Activated T-helper 1 cell treated with Interleukin-2 at 50 U/mL for 16 hours (primary cell): ENCODE data around the gene MYBPH.

Experiments used
- DNase-seq: peaks from one replicate; pipeline ENCODE4 v3.0.0-alpha.2; 2020; ENCODE audit warnings: low read depth

MYBPH gene, protein sequence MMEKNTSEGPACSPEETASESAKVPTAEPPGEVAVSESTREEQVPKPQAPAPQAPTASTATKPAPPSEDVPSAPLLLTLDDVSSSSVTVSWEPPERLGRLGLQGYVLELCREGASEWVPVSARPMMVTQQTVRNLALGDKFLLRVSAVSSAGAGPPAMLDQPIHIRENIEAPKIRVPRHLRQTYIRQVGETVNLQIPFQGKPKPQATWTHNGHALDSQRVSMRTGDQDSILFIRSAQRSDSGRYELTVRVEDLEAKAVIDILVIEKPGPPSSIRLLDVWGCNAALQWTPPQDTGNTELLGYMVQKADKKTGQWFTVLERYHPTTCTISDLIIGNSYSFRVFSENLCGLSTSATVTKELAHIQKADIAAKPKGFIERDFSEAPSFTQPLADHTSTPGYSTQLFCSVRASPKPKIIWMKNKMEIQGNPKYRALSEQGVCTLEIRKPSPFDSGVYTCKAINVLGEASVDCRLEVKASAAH

DNA sequence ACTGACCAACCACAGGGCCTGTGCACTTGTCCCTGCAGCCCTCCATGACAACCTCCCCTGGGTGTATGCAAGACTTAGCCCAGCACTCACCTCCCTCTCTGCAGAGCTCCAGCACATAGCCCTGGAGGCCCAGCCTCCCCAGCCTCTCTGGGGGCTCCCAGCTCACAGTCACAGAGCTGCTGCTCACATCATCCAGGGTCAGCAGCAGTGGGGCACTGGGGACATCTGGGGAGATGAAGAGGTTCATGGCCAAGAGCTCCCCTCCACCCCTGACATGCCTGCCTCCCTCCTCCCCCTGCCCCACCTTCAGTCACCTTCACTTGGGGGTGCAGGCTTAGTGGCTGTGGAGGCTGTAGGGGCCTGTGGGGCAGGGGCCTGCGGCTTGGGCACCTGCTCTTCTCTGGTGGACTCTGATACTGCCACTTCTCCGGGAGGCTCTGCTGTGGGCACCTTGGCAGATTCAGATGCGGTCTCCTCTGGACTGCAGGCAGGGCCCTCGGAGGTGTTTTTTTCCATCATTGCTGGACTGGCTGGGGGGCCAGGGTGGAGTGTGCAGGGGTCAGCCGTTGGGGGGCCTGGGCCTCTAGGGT, at the start of gene MYBPH:
TSS of gene MYBPH (minus strand) at position 590 of the 590 bp plus-strand sequence. CDS start at position 519, 71 bp downstream.
- no peak for DNase-seq

DNA sequence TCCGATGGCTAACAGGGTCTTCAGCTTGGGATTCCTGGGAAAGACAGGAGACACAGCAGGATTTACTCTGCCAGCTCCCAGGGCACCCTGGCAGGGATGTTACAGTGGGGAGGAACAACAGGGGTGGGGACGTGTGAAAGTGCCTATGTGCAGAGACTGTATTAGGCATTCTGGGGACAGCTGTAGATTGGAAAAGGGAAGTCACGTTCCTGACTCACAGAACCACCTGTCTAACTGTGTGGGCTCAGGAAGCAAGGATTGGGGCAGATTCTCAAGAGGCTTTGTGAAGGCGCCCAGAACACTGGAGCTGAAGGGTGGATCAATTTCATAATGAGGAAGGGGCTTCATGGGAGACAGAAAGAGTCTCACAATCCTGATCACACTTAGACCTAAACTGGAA, 49.4 kb upstream of the MYBPH start:
- no peak for DNase-seq

DNA sequence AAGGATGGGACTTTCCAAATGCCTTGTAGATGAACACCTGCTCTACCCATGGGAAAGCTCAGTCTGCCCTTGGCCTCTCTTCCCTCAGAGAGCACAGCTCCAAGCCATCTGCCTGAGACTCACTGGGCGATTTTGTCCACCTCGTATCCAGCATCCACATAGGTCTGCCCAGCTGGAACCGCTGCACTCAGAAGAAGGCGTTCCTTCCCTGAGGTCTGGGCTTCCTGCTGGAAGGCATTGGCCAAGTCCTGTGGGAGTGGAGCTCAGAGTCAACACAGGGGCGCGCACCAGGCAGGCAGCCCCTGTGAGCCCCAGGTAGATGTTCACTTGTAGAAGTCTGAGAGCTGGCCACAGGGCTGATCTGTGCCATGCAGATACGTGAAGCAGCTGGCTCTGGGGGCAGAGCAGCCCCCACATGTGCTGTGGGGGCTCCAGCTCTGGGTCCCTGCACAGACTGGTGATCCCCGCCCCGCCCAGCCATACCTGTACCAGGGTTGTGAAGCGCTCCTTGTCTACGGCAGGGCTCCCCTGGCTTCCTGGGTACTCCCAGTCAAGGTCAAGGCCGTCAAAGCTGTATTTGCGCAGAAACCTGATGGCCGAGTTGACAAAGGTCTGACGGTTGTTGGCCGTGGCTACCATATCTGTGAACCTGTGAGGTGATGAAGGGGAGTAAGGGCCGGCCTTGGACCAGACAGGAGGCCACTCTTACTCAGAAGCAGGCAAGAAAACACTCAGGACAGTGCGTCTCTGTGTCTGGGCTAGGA, 47.6 kb upstream of the MYBPH start:
- no peak for DNase-seq

DNA sequence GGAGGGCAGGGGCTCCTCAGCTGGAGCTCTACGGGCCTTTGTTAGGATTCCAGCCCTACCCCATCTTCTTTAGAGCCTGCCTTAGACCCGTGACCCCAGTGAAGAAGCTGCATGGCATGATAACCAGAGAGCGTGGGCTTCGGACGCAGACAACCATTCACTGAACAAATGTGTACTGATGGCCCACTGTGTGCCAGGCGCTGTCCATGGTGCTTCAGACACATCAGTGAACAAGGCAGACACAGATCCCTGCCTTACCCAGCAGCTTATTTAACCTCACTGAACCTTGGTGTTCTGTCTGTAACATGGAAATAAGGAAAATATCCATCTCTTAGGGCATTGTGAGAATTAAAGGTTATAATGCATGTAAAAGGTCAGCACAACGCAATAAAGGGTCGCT, 44.3 kb upstream of the MYBPH start:
- no peak for DNase-seq

DNA sequence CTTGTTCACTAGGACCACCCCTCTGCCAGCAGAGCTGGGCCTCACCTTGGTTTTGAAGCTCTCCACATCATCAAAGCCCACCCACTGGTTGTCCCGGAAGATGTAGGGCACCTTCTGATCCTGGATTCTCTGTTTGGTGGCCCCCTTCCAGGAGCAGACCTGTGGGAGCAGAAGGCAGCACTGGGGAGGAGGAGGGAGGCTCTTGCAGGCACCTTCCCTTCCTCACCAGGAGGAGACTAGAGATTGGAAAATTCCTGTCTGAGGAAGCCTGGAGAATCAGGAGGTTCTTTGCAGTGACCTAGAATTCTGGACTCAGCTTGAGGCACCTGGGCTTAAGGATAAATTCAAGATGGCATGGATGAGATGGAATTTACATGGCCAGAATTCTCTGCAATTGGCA, 43.5 kb upstream of the MYBPH start:
- DNase-seq, result no peak

DNA sequence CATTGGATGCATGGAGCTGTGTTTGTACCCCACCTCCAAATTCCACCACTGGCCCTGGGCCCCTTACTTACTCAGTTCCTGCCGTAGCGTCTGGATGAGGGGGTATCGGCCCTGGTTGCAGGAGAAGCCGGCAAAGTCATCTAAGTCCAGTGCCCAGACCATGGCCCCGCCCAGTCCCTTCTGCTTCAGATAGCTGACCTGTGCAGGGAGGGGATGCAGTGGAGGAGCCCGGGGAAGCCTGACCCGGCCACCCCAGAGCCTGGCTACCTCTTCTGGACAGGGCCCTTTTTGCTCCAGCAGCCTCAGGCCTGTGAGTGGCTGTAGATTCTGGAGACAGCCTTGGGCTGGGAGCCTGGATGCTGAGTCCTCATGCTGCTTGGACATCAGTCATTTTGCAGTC, 42.0 kb upstream of the MYBPH start:
- DNase-seq, result no peak

DNA sequence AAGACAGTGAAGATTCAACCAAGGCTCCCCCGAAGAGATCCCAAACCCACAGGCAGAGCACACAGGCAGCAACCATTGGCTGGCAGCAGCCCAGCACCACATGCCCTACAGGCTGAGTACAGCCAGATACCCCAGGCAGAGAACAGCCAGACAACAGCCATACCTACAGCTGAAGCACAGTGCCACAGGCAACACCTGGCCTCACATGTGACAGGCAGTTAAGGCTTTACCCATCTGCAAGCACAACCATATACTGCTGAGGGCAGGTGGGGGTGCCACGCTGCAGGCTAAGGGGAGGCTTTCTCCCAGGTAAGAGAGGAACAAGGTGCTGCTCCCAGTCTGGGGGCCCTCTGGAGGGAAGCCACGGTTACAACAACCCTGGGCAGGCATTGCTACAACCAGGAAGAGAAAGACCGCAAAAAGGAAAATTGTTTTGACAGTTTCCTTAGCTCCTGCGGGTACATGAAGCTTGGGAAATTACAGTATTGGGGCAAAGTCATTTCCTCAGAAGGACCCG, 41.6 kb upstream of the MYBPH start:
- no peak for DNase-seq

DNA sequence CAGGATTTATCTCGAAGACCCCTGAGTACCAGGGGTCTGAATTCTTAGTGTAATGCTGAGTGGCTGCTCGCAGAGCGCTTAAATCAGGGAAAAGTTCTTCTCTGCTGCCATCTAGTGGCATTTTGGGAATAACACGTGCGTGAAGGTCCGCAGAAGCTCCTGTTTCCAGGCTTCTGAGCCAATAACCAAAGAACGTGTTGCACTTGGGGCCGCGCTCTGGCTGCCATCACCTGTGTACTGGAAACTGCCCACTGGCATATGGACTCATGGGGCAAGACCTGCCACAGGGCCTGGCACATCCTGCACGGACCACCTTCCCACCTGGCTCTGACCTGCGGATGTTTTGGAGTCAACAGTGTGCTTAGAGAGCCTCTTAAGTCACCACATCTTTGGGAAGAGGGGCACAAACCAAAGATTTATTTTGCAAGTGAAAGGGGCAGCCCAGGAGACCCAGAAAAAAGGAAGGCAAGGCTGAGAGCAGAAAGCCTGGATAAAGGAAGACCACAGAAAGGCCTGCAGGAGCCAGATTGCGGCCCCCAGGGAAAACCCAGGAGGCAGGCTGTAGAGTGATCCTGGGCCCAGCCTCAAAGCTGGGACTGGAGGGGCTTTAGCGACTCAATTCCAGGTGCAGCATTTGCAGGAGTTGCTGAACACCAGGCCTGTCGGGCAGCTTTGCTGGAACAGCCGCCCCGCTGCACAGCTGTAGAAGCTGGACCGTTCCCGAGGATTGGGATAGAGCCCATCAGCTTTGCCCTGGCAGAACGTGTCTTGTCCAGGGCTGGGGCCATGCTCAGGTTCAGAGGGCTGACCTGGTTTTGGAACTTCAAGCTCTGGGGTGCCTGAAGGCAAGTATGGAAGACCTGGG, 40.9 kb upstream of the MYBPH start:
- peak; percentile 17 for DNase-seq

DNA sequence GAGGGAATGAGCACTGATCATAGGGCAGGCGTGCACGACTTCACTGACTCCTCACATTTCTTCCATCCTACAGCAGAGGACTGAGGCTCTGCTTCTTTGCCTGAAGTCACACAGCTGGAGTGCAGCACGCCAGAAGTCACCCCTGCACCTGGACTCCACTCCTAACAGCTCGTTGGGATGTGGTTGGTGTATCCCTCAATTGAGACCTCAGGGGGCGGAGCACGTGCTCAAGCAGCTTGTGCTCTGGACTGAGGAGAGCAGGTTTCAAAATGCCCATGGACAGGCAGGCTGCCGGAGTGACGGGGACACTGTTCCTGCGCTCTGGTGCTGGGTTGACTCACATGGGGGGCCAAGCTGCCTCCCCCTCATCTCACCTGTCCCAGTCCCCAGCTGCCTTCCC, 39.9 kb upstream of the MYBPH start:
- no peak for DNase-seq

DNA sequence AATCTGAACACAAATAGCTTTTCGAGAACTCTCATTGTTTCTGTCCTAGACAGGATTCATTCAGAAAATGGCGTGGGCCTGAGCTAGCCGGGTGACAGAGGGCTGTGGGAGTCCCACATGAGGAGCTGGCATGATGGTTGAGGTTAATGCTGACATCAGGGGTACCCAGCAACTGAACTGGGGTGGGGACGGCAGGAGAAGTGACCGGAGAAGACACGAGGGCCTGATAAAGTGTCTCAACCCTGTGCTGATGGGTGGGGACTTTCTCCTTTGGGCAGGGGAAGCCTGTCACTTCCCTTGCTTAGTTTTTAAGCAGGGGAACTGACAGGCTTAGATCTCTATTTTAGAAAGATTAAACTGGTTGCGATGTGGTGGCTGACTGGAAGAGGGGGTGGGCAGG, 39.2 kb upstream of the MYBPH start:
- no peak for DNase-seq

DNA sequence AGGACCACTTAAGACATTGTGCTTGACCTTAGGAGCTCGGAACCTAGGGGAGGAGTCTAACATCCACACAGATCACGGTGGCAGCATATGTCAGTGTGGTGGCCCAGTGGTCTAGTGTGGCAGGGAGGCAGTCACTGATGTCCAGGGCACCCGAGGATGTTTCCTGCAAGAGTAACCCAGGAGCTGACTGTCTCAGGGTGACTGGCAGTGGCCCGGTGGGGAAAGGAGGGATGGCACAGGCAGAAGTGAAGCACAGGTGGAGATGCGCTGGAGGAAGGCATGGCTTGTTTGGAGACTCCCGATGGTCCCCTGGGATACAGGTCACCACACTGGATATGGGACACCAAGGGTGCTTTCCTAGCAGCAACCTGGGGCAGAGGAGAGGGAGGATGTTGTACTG, 37.5 kb upstream of the MYBPH start:
- no peak for DNase-seq

DNA sequence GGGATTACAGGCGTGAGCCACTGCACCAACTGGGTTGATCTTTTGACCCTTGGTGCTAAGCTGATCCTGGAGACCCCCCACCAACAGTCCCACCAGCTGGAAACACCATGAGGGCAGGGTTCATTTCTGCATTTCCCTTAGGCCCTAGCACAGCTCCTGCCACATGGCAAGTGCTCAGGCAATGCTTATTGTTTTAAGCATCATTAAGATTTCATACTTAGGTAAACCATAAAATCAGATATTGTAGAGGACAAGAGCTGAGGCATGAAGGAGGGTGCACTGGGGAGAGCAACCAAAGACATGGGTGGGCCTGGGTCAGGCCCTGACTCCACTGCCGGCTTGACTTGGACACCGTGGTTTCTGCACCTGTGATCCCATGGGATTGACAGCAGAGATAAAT, 36.2 kb upstream of the MYBPH start:
- DNase-seq, result no peak

DNA sequence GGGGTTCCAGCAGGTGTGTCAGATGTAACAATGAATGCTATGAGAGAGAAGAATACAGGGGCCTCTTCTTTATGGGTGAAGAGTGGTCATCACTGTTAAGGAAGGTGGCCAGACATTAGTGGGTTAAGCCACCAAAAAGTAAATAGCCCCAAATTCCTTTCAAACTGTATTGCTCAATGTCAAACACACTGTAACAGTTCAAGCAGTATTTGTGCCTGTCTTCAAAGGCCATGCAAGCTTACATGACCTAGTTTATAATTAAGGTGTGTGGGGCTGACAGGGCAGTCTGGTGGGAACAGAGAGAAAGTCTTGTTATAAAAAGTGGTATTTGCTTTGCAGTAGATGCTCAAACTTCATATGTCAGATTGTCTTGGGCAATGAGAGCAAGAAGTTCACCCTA, 35.4 kb upstream of the MYBPH start:
- DNase-seq, result no peak

DNA sequence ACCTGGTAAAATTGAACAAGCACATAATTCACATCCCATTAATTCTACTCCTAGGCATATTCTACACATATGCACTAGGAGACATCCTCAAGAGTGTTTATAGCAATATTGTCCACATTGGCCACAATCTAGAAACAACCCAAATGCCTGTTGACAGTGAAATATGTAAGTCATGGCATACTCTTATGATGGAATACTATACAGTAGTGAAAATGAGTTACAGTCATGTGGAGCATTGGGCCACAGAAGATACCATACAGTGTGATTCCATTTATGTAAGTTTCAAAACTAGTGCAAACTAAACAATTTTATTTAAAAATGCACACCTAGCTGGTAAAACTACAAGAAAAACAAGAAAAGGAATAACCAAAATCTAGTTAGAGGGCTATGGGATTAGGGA, 34.7 kb upstream of the MYBPH start:
- no peak for DNase-seq

DNA sequence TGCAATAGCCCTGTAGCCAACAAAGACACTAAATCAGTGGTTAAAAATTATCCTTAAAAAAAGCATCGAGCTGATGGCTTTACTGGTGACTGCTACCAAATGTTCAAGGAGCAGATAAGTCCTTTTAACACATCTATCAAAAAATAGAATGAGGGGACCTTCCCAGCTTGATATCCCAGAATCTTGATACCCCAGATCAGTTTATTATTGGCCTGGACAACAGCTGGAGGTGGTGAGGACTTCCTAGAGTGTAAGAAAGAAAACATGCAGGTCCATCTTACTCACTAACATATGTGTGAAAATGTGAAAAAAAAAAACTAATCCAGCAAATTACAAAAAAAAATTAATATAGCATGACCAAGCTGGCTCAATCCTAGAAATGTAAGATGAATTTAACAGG, 32.6 kb upstream of the MYBPH start:
- no peak for DNase-seq

DNA sequence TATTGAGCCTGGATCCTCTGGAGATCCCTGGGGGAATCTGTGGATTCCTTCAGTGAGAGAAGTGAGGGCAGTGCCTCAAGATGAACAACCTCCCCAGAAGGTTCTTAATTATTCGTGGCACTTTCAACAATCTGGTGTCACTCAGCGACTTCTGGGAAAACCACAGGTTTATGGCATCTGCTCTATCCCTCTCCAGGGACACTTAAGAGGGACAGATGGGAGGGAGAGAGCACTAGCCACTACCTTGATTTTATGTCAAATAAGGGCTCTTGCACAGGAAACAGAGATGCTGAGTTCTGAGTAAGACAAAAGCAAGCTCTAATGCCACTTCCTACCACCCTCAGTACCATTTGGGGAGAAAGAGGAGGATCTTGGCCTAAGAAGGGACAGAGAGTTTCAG, 32.1 kb upstream of the MYBPH start:
- no peak for DNase-seq

DNA sequence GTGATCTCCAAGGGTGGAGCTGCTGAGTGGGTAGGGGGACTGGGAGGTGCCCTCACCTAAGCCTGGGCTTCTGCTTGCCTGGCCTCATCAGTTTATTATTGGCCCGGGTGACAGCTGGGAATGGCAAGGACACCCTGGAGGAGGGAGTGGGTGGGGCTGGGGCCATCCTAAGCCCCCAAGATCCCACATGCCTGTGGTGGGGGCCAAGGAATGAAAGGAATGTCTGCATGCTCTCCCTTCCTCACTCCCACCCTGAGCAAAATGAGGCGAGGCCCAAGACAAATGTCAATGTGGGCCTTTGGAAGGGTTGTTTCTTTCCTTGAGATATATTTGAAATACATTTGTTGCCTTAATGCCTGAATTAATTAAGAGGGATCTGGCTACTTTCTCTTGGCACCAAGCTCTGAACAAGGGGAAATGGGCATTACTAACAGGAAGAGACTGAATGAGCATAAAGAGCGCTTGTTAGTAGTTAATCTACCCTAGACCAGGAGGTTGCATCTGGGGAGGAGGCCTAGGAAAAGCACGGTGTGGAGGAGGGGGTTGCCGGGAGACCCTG, 30.6 kb upstream of the MYBPH start:
- no peak for DNase-seq

DNA sequence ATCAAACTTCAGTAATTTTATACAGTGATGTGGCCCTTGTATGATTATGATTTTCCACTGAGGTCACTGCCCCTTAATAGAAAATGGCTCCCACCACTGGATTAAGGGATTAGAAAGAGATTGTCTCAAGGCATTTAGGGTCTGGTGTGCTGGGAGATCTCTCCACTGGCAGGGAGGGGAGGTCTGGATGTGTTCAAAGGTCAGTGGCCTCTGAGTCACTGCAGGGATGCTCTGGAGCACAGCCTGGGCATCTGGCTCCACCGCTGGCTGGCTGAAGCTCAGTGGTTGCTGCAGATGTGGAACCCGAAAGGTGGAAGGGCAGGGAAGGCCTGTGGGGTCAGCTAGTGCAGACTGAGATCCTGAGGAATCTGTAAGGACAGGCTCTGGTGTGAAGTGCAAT, 29.1 kb upstream of the MYBPH start:
- no peak for DNase-seq

DNA sequence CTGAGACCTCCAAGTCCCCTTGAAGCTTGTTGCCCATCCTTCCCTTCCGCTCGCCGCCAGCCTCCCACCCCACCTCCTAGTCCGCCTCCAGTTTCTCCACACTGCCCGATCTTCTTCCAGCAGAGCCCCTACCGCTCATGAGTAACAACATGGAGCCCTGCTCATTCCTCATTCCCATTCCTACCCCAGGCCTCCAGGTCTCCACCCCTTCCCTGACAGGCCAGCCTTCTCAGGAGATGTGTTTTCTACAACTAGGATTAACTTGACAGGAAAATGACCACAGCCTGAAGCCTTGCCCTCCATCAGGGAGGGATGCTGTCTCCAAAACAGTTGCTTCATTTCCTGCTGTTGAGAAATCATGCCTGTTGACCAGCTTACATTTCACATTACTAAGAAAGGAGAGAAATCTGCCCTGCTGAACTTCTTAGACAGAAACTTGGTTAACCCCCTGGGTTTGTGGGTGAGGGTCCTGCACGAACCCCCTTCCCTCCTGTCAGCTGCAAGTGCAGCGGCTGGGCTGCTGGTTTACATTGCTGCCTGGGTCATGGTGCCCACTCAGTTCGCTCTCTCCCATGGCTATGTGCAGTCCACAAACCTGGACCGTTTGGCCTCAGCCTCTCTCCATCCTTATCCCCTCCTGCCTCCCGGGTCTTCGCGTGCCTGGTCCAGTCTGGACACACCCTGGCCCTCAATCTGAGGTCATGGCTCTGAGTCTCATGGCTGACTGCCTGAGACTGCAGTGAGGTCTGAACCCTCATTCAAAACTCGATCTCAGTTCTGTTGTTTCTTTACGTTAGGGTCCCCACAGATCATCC, 27.0 kb upstream of the MYBPH start:
- DNase-seq, result no peak

DNA sequence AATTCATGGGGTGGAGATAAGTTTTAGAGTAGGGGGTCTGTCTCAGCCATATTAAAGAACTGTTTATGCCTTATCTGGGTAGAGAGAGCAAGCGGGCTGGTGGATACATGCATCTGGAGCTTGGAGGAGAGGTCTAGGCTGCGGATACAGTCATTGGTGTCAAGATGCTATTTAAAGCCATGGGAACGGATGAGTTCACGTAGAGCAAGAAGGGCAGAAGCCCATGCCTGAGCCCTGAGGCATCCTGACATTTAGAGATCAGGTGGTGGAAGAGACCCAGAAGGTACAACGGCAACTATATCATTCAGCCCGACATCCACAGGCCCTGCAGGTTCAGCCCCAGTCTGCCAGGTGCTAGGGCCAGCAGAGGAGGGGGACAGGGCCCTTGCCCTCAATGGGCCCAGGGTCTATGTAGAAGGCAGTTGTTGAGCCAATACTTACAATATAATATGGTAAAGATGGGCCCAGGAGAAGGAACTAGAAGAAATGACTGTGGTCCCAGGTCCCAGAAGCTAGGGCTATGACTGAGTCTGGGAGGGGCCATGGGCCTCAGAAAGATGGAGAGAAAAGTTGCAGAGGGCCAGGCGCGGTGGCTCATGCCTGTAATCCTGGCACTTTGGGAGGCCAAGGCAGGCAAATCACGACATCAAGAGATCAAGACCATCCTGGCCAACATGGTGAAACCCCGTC, 26.0 kb upstream of the MYBPH start:
- DNase-seq, result no peak
